SK-N-SH treated with all-trans-retinoic acid at 6 μM for 48 hours (cell line): ENCODE data around the gene RFX3.

Source experiments
- ARNTL ChIP-seq: fragments of 450-650 bp; formaldehyde crosslinking; IDR thresholded peaks from 2 replicates; pipeline ENCODE4 v1.5.0; 2020; ENCODE audit warnings: low read depth, mild to moderate bottlenecking, moderate library complexity, borderline replicate concordance
- BACH2 ChIP-seq: fragments of 250-450 bp; sonication (Bioruptor Pico); IDR thresholded peaks from 2 replicates; pipeline ENCODE4 v1.9.0; 2021; ENCODE audit warnings: mild to moderate bottlenecking, borderline replicate concordance
- CREB5 ChIP-seq: fragments of 250-450 bp; sonication (Bioruptor Pico); IDR thresholded peaks from 2 replicates; pipeline ENCODE4 v1.5.1; 2020; ENCODE audit warnings: low read depth, mild to moderate bottlenecking, moderate library complexity
- ESRRG ChIP-seq: fragments of 250-450 bp; sonication (Bioruptor Pico); IDR thresholded peaks from 2 replicates; pipeline ENCODE4 v1.6.1; 2021; ENCODE audit warnings: mild to moderate bottlenecking
- GLIS3 ChIP-seq: fragments of 250-450 bp; sonication (Bioruptor Pico); IDR thresholded peaks from 2 replicates; pipeline ENCODE4 v1.5.0; 2020; ENCODE audit warnings: mild to moderate bottlenecking, moderate library complexity
- OSR1 ChIP-seq: fragments of 250-450 bp; sonication (Bioruptor Pico); IDR thresholded peaks from 2 replicates; pipeline ENCODE4 v1.8.0; 2022; ENCODE audit warnings: moderate library complexity, mild to moderate bottlenecking, inconsistent platforms
- PATZ1 ChIP-seq: fragments of 250-450 bp; sonication (Bioruptor Pico); IDR thresholded peaks from 2 replicates; pipeline ENCODE4 v1.8.0; 2020; ENCODE audit warnings: mild to moderate bottlenecking, moderate library complexity, borderline replicate concordance
- ZC3H10 ChIP-seq: fragments of 250-450 bp; sonication (Bioruptor Pico); IDR thresholded peaks from 2 replicates; pipeline ENCODE4 v1.5.1; 2021; ENCODE audit warnings: mild to moderate bottlenecking, moderate library complexity
- ZFP30 ChIP-seq: fragments of 450-650 bp; formaldehyde crosslinking; IDR thresholded peaks from 2 replicates; pipeline ENCODE4 v1.5.0; 2022; ENCODE audit warnings: mild to moderate bottlenecking, moderate library complexity
- ZNF565 ChIP-seq: fragments of 450-650 bp; formaldehyde crosslinking; conservative IDR thresholded peaks from 2 replicates; pipeline ENCODE4 v1.5.0; 2020; ENCODE audit warnings: low read depth, mild to moderate bottlenecking, moderate library complexity
- ZNF70 ChIP-seq: fragments of 450-650 bp; formaldehyde crosslinking; IDR thresholded peaks from 2 replicates; pipeline ENCODE4 v1.5.0; 2020; ENCODE audit warnings: mild to moderate bottlenecking, moderate library complexity
- ZNF8 ChIP-seq: fragments of 450-650 bp; formaldehyde crosslinking; IDR thresholded peaks from 2 replicates; pipeline ENCODE4 v1.5.0; 2020; ENCODE audit warnings: mild to moderate bottlenecking, moderate library complexity

- TF ChIP-seq BACH2 (CRISPR knock-in tag) (no peak), PATZ1 (CRISPR knock-in tag) (no peak), ZNF70 (CRISPR knock-in tag) (no peak), ZC3H10 (CRISPR knock-in tag) (no peak), GLIS3 (no peak), OSR1 (no peak), ZNF8 (CRISPR knock-in tag) (no peak), ESRRG (CRISPR knock-in tag) (no peak), ARNTL (CRISPR knock-in tag) (no peak), CREB5 (no peak), ZFP30 (CRISPR knock-in tag) (no peak), ZNF565 (CRISPR knock-in tag) (no peak)
Observed at GRCh38 chr9:3482578-3482977, 43.2 kb downstream of the RFX3 start.
